Loucy (cell line): ENCODE results near the gene TSC2.
"Not testable (repeated sequence)": the region's sequence is repeated elsewhere in the genome, so short reads cannot be mapped to it uniquely, and the experiment has no call there.

ENCODE experiments used
- H2AFZ ChIP-seq: fragments of 200-600 bp; sonication (generic); 2 replicates; pipeline ENCODE4 v1.6.0; 2016; ENCODE audit warnings: antibody characterized with exemption, mild to moderate bottlenecking, low read length, moderate library complexity
- H3F3A ChIP-seq: fragments of 200-600 bp; 2 replicates; pipeline ENCODE4 v1.6.0; 2016; ENCODE audit warnings: antibody characterized with exemption, low read depth, mild to moderate bottlenecking
- H3K27me3 ChIP-seq: fragments of 200-600 bp; sonication (generic); 2 replicates; pipeline ENCODE4 v1.6.1; 2014; ENCODE audit warnings: low read length, mild to moderate bottlenecking; ENCODE audit not compliant: insufficient read depth, poor library complexity, severe bottlenecking
- H3K36me3 ChIP-seq: fragments of 200-600 bp; sonication (generic); 2 replicates; pipeline ENCODE4 v1.6.1; 2016; ENCODE audit warnings: low read length; ENCODE audit not compliant: insufficient read depth
- H3K4me1 ChIP-seq: fragments of 200-600 bp; sonication (generic); 2 replicates; pipeline ENCODE4 v1.5.1; 2014; ENCODE audit warnings: low read length, mild to moderate bottlenecking; ENCODE audit not compliant: insufficient read depth, poor library complexity, severe bottlenecking
- H3K4me2 ChIP-seq: fragments of 200-600 bp; sonication (generic); 2 replicates; pipeline ENCODE4 v1.6.0; 2014; ENCODE audit warnings: antibody characterized with exemption, low read length, low read depth, mild to moderate bottlenecking; ENCODE audit not compliant: poor library complexity, severe bottlenecking
- H3K4me3 ChIP-seq: fragments of 200-600 bp; sonication (generic); 2 replicates; pipeline ENCODE4 v1.5.1; 2014; ENCODE audit warnings: low read length, mild to moderate bottlenecking, mixed read lengths; ENCODE audit not compliant: poor library complexity, severe bottlenecking
- H3K79me2 ChIP-seq: fragments of 200-600 bp; sonication (generic); 2 replicates; pipeline ENCODE4 v1.6.1; 2014; ENCODE audit warnings: low read length; ENCODE audit not compliant: insufficient read depth
- H3K9ac ChIP-seq: fragments of 200-600 bp; sonication (generic); 2 replicates; pipeline ENCODE4 v1.6.0; 2014; ENCODE audit warnings: mild to moderate bottlenecking, low read depth, low read length, moderate library complexity; ENCODE audit not compliant: poor library complexity, severe bottlenecking
- H3K9me2 ChIP-seq: fragments of 200-600 bp; sonication (generic); replicated peaks from 2 replicates; pipeline ENCODE4 v1.6.1; 2016; ENCODE audit warnings: low read depth, low read length, mixed read lengths
- H3K9me3 ChIP-seq: fragments of 200-600 bp; sonication (generic); 2 replicates; pipeline ENCODE4 v1.6.1; 2014; ENCODE audit warnings: mild to moderate bottlenecking, antibody characterized with exemption, low read length, low read depth; ENCODE audit not compliant: insufficient read depth
- H4K20me1 ChIP-seq: fragments of 200-600 bp; sonication (generic); 2 replicates; pipeline ENCODE4 v1.6.0; 2014; ENCODE audit warnings: antibody characterized with exemption, low read length, mild to moderate bottlenecking; ENCODE audit not compliant: insufficient read depth, poor library complexity, severe bottlenecking
- EZH2phosphoT487 ChIP-seq: fragments of 200-600 bp; IDR thresholded peaks from 2 replicates; pipeline ENCODE4 v1.6.1; 2018; ENCODE audit warnings: antibody characterized with exemption, mild to moderate bottlenecking, moderate library complexity, borderline replicate concordance
- TF ChIP-seq, protein P1 (sequence below): fragments of 200-600 bp; sonication (generic); conservative IDR thresholded peaks from 2 replicates; pipeline ENCODE4 v1.5.1; 2014; ENCODE audit warnings: mild to moderate bottlenecking, antibody characterized with exemption, low read length

TSC2 gene

DNA sequence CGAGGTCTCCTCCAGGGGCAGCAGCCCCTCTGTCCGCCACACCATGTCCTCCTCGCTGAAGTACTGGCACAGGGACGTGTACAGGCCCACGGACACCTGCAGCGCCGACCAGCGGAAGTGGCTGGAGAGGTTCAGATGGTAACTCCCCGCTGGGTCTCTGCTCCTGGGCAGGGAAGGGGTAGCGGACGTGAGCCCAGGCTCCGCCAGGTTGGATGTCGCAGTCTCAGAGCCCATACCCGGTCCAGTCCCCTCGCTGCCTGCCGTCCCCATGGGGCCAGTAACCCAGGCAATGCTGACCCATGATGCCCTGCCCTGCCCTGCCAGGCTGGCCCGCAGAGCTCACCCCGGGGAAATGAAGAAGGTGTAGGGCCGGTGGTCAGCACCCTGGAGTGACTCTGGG lies 54.7 kb downstream of the TSC2 start:
- Histone ChIP-seq H3K4me2 (no peak overlapping the region), H3K79me2 (no peaks in the 10 kb centered on the region), H3K36me3 (no peaks in the 10 kb centered on the region), H3K9ac (no peak overlapping the region), H3K4me1 (no peaks in the 10 kb centered on the region), H2AFZ (no peak overlapping the region), H3F3A (no peaks in the 10 kb centered on the region), H3K27me3 (no peaks in the 10 kb centered on the region), H3K9me2 (no peaks in the 10 kb centered on the region), H3K4me3 (no peak overlapping the region), H3K9me3 (no peaks in the 10 kb centered on the region), H4K20me1 (no peaks in the 10 kb centered on the region)
- no peak for TF ChIP-seq EZH2phosphoT487
- TF ChIP-seq, protein P1, sequence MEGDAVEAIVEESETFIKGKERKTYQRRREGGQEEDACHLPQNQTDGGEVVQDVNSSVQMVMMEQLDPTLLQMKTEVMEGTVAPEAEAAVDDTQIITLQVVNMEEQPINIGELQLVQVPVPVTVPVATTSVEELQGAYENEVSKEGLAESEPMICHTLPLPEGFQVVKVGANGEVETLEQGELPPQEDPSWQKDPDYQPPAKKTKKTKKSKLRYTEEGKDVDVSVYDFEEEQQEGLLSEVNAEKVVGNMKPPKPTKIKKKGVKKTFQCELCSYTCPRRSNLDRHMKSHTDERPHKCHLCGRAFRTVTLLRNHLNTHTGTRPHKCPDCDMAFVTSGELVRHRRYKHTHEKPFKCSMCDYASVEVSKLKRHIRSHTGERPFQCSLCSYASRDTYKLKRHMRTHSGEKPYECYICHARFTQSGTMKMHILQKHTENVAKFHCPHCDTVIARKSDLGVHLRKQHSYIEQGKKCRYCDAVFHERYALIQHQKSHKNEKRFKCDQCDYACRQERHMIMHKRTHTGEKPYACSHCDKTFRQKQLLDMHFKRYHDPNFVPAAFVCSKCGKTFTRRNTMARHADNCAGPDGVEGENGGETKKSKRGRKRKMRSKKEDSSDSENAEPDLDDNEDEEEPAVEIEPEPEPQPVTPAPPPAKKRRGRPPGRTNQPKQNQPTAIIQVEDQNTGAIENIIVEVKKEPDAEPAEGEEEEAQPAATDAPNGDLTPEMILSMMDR, result no peak

- not testable (repeated sequence) for H3K4me2 ChIP-seq, H3K27me3 ChIP-seq, H3K9ac ChIP-seq, H3K36me3 ChIP-seq, H3K79me2 ChIP-seq, H3K9me3 ChIP-seq, H4K20me1 ChIP-seq, H3K4me3 ChIP-seq, H3F3A ChIP-seq, H3K4me1 ChIP-seq, H3K9me2 ChIP-seq, H2AFZ ChIP-seq
These were observed 56.7 kb downstream of the TSC2 start for GRCh38 chr16:2104464-2104863.

GRCh38 chr16:2105291-2105690 lies 57.5 kb downstream of the TSC2 start:
- H3K9ac ChIP-seq, H3K79me2 ChIP-seq, H3K27me3 ChIP-seq, H4K20me1 ChIP-seq, H3K4me3 ChIP-seq, H3F3A ChIP-seq, H3K9me3 ChIP-seq, H3K4me1 ChIP-seq, H3K4me2 ChIP-seq, H2AFZ ChIP-seq, H3K9me2 ChIP-seq, H3K36me3 ChIP-seq: not testable (repeated sequence)

GRCh38 chr16:2105769-2106168 lies 58.0 kb downstream of the TSC2 start:
- H3K36me3 ChIP-seq, H3K4me3 ChIP-seq, H3K9ac ChIP-seq: not testable (repeated sequence)

GRCh38 chr16:2106211-2106610 lies 58.4 kb downstream of the TSC2 start:
- not testable (repeated sequence) for H3K4me1 ChIP-seq, H3F3A ChIP-seq, H3K9ac ChIP-seq, H2AFZ ChIP-seq, H4K20me1 ChIP-seq, H3K27me3 ChIP-seq, H3K9me2 ChIP-seq, H3K79me2 ChIP-seq, H3K9me3 ChIP-seq, H3K4me3 ChIP-seq, H3K36me3 ChIP-seq, H3K4me2 ChIP-seq

More at GRCh38 chr16:2105769-2106168, 58.0 kb downstream of the TSC2 start:
- not testable (repeated sequence) for H3F3A ChIP-seq, H2AFZ ChIP-seq, H3K4me2 ChIP-seq, H4K20me1 ChIP-seq, H3K9me2 ChIP-seq, H3K4me1 ChIP-seq, H3K79me2 ChIP-seq, H3K9me3 ChIP-seq, H3K27me3 ChIP-seq

DNA sequence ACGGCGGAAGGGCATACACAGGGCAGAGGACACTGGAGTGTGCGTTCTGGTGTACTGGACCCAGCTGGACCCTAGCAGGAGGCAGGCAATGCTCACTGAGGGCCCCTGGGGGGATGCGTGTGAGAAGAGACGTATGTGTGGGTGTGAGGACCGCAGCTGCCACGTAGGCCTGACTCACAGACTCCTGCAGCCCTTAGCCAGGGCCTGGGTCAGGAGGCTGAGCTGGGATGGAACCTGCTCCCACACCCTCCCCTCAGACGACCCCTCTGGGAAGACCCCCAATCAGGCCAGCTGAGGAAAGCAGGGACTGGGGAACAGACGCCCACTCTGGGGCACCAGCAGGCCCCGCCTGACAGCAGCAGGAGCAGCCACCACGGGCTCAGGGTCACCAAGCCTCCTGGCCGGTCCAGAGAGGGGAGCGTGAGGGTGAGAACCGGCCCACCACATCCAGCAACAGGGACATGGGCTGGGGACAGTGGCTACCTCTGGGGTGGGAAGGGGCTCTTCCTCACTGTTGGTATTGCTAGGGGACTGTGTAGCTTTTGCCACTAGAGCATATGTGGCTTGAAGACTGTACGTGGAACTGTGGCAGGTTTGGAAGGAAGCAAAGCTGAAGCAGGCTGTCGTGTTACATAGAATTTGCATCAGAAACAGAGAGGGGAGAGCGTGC lies 59.5 kb downstream of the TSC2 start:
- H3K9me2 ChIP-seq, H3K36me3 ChIP-seq, H3K4me3 ChIP-seq, H3K9me3 ChIP-seq, H3F3A ChIP-seq, H4K20me1 ChIP-seq, H3K79me2 ChIP-seq, H3K4me2 ChIP-seq, H3K9ac ChIP-seq, H3K4me1 ChIP-seq, H2AFZ ChIP-seq, H3K27me3 ChIP-seq: not testable (repeated sequence)

GRCh38 chr16:2107791-2108125 lies 60.0 kb downstream of the TSC2 start:
- H3K9ac ChIP-seq, H3K9me2 ChIP-seq, H3K4me2 ChIP-seq, H3K9me3 ChIP-seq, H3K79me2 ChIP-seq, H3K27me3 ChIP-seq, H4K20me1 ChIP-seq, H3K36me3 ChIP-seq, H3K4me1 ChIP-seq, H2AFZ ChIP-seq, H3F3A ChIP-seq, H3K4me3 ChIP-seq: not testable (repeated sequence)
